Measurements from ENCODE around the gene PTK6.

DNA sequence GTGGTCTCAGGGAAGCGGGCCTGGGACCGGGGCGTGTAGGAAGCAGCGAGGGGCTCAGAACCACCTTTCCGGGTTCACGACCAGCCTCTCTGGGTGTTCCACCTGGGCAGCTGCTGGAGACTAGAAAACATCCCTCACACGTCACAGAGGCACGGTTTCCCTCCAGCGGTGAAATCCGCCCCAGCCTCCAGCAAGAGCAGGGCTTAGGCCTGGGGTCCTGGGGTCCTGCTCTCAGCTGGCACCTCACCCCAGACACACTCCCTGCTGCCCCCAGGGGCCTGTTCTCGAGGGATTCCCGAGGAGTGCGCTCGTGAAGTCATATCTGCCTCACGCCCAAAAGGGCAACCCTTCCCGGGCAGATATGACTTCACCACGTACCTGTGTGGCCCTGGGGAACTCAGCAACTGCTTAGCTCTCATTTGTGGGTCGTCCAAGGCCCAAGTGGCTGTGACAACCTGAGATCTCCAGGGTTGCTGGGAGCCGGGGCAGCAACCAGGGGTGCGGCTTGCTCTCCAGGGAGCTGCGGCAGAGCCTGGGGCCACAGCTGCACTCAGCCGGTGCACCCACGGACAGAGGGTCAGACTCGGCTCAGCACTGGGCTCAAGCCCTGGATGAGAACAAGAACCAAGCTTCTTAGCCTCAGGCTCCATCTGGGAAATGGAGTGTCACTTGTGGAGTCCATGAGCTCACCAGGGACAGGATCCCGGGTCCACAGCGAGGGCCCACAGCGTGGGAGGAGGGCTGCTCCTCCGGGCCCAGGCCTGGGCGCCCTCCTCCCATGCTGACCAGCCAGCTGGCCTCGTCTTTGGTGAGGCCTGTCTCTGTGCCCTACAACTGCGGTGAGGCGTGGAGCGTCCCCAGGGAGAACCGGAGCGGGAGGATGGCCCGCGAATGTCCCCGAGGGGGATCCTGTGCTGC is 17.4 kb upstream of the PTK6 start:
- TF ChIP-seq, protein P1, sequence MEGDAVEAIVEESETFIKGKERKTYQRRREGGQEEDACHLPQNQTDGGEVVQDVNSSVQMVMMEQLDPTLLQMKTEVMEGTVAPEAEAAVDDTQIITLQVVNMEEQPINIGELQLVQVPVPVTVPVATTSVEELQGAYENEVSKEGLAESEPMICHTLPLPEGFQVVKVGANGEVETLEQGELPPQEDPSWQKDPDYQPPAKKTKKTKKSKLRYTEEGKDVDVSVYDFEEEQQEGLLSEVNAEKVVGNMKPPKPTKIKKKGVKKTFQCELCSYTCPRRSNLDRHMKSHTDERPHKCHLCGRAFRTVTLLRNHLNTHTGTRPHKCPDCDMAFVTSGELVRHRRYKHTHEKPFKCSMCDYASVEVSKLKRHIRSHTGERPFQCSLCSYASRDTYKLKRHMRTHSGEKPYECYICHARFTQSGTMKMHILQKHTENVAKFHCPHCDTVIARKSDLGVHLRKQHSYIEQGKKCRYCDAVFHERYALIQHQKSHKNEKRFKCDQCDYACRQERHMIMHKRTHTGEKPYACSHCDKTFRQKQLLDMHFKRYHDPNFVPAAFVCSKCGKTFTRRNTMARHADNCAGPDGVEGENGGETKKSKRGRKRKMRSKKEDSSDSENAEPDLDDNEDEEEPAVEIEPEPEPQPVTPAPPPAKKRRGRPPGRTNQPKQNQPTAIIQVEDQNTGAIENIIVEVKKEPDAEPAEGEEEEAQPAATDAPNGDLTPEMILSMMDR (IDR thresholded peaks at IDR 0.05) = no peak
- TF ChIP-seq EP300 (IDR thresholded peaks at IDR 0.05; ENCODE audit: low read depth) = no peak
- TF ChIP-seq POLR2A (IDR thresholded peaks at IDR 0.05) = no peak

All from transverse colon (tissue), 3 donors.